Naive thymus-derived CD8-positive, alpha-beta T cell (primary cell): ENCODE data around the gene PKP3. TPM values are rescaled to one million over a fixed set of nuclear protein-coding genes. Genes with fewer than 3 reads are reported as not detected.

ENCODE experiments used
- polyA plus RNA-seq, 3 donors: library from polyadenylated mRNA; unstranded; fragments of 300-500 nt; fragmentation: Illumina TruSeq; gene quantifications; one replicate each; pipeline ENCODE4 v1.2.3, GENCODE V29; 2021
- total RNA-seq, 8 experiments: library from RNA in 2 of 8; stranded (reverse) in 2 of 8; gene quantifications; one replicate each; pipeline ENCODE4 v1.2.3 and lab custom pipeline; 2021 to 2026

Gene PKP3
- total and polyA plus RNA-seq, 5 experiments from 2014 or later, result 0.15 to 0.47 (median 0.23) TPM; not detected in 1

Other genes with a start within 250 kb of the PKP3 start
- not detected for gene SCGB1C1, start 201.1 kb upstream of the PKP3 start, total RNA-seq
- not detected for gene SCGB1C1, start 201.1 kb upstream of the PKP3 start, polyA plus RNA-seq
- 100 to 1,000 TPM; 110 to 122 TPM for gene BET1L, start 186.8 kb upstream of the PKP3 start, total RNA-seq
- gene BET1L, start 186.8 kb upstream of the PKP3 start, polyA plus RNA-seq, result 10 to 100 TPM; 24.0 to 75.2 (median 59.2) TPM
- gene RIC8A, start 186.5 kb upstream of the PKP3 start, total RNA-seq, result 10 to 100 TPM; 92.7 to 93.4 TPM
- 10 to 100 TPM; 68.6 to 93.1 (median 76.7) TPM for gene RIC8A, start 186.5 kb upstream of the PKP3 start, polyA plus RNA-seq
- 10 to 100 TPM; 33.6 to 33.7 TPM for gene SIRT3, start 157.9 kb upstream of the PKP3 start, total RNA-seq
- gene SIRT3, start 157.9 kb upstream of the PKP3 start, polyA plus RNA-seq, result 10 to 100 TPM in 2 of 3 donors, 1 to 10 TPM in 1; 6.5 to 14.6 (median 10.9) TPM
- gene PSMD13, start 157.2 kb upstream of the PKP3 start, total RNA-seq, result 10 to 100 TPM; 94.4 to 99.0 TPM
- 100 to 1,000 TPM; 196 to 223 (median 208) TPM for gene PSMD13, start 157.2 kb upstream of the PKP3 start, polyA plus RNA-seq
- gene NLRP6, start 115.8 kb upstream of the PKP3 start, total RNA-seq, result 10 to 100 TPM; 28.6 to 32.0 TPM
- gene NLRP6, start 115.8 kb upstream of the PKP3 start, polyA plus RNA-seq, result 10 to 100 TPM in 2 of 3 donors, 1 to 10 TPM in 1; 9.1 to 25.9 (median 19.1) TPM
- 100 to 1,000 TPM; 662 to 707 TPM for gene PGGHG, start 105.1 kb upstream of the PKP3 start, total RNA-seq
- gene PGGHG, start 105.1 kb upstream of the PKP3 start, polyA plus RNA-seq, result 10 to 100 TPM in 2 of 3 donors, 1 to 10 TPM in 1; 8.1 to 14.9 (median 11.2) TPM
- not detected for gene IFITM5, start 94.7 kb upstream of the PKP3 start, total RNA-seq
- not detected for gene IFITM5, start 94.7 kb upstream of the PKP3 start, polyA plus RNA-seq
- 100 to 1,000 TPM; 115 to 122 TPM for gene IFITM2, start 86.4 kb upstream of the PKP3 start, total RNA-seq
- gene IFITM2, start 86.4 kb upstream of the PKP3 start, polyA plus RNA-seq, result 1,000 to 10,000 TPM; 2,345 to 2,732 (median 2,362) TPM
- gene IFITM1, start 80.2 kb upstream of the PKP3 start, total RNA-seq, result 10 to 100 TPM; 90.0 to 91.0 TPM
- 1,000 to 10,000 TPM; 1,833 to 2,198 (median 2,135) TPM for gene IFITM1, start 80.2 kb upstream of the PKP3 start, polyA plus RNA-seq
- 10 to 100 TPM; 11.3 to 11.9 TPM for gene IFITM3, start 73.3 kb upstream of the PKP3 start, total RNA-seq
- 100 to 1,000 TPM in 2 of 3 donors, 10 to 100 TPM in 1; 45.1 to 202 (median 196) TPM for gene IFITM3, start 73.3 kb upstream of the PKP3 start, polyA plus RNA-seq
- under 1 TPM; 0.16 to 0.39 TPM for gene B4GALNT4, start 24.7 kb upstream of the PKP3 start, total RNA-seq
- gene B4GALNT4, start 24.7 kb upstream of the PKP3 start, polyA plus RNA-seq, result 1 to 10 TPM in 1 of 3 donors, not detected in 2; 1.3 TPM
- 100 to 1,000 TPM; 332 to 337 TPM for gene SIGIRR, start 20.8 kb downstream of the PKP3 start, total RNA-seq
- 100 to 1,000 TPM; 195 to 233 (median 206) TPM for gene SIGIRR, start 20.8 kb downstream of the PKP3 start, polyA plus RNA-seq
- 10 to 100 TPM; 70.1 to 78.6 TPM for gene ANO9, start 47.8 kb downstream of the PKP3 start, total RNA-seq
- gene ANO9, start 47.8 kb downstream of the PKP3 start, polyA plus RNA-seq, result 1 to 10 TPM; 4.8 to 8.6 (median 7.3) TPM
- 10 to 100 TPM; 25.9 to 30.2 TPM for gene PTDSS2, start 56.1 kb downstream of the PKP3 start, total RNA-seq
- 10 to 100 TPM in 2 of 3 donors, 1 to 10 TPM in 1; 9.0 to 13.0 (median 11.6) TPM for gene PTDSS2, start 56.1 kb downstream of the PKP3 start, polyA plus RNA-seq
- 100 to 1,000 TPM; 102 to 107 TPM for gene RNH1, start 113.0 kb downstream of the PKP3 start, total RNA-seq
- 100 to 1,000 TPM; 152 to 198 (median 170) TPM for gene RNH1, start 113.0 kb downstream of the PKP3 start, polyA plus RNA-seq
- 10 to 100 TPM; 36.2 to 40.7 TPM for gene HRAS, start 141.4 kb downstream of the PKP3 start, total RNA-seq
- gene HRAS, start 141.4 kb downstream of the PKP3 start, polyA plus RNA-seq, result 10 to 100 TPM in 2 of 3 donors, 1 to 10 TPM in 1; 8.6 to 26.7 (median 15.3) TPM
- 1 to 10 TPM; 4.4 to 5.2 TPM for gene LRRC56, start 143.3 kb downstream of the PKP3 start, total RNA-seq
- gene LRRC56, start 143.3 kb downstream of the PKP3 start, polyA plus RNA-seq, result 1 to 10 TPM in 1 of 3 donors, under 1 TPM in 2; 0.32 to 1.1 (median 0.44) TPM
- 1 to 10 TPM; 6.5 to 7.2 TPM for gene LMNTD2, start 166.5 kb downstream of the PKP3 start, total RNA-seq
- 1 to 10 TPM in 1 of 3 donors, under 1 TPM in 2; 0.96 to 1.9 (median 0.99) TPM for gene LMNTD2, start 166.5 kb downstream of the PKP3 start, polyA plus RNA-seq
- 10 to 100 TPM; 33.7 to 37.6 TPM for gene RASSF7, start 166.8 kb downstream of the PKP3 start, total RNA-seq
- 10 to 100 TPM; 22.5 to 32.3 (median 24.2) TPM for gene RASSF7, start 166.8 kb downstream of the PKP3 start, polyA plus RNA-seq
- 10 to 100 TPM; 48.9 to 54.7 TPM for gene PHRF1, start 182.3 kb downstream of the PKP3 start, total RNA-seq
- 10 to 100 TPM in 1 of 3 donors, 1 to 10 TPM in 2; 3.5 to 19.8 (median 6.7) TPM for gene PHRF1, start 182.3 kb downstream of the PKP3 start, polyA plus RNA-seq
- 10 to 100 TPM; 55.0 to 55.2 TPM for gene IRF7, start 221.7 kb downstream of the PKP3 start, total RNA-seq
- gene IRF7, start 221.7 kb downstream of the PKP3 start, polyA plus RNA-seq, result 10 to 100 TPM; 19.8 to 38.6 (median 25.3) TPM
- not detected for gene CDHR5, start 230.7 kb downstream of the PKP3 start, total RNA-seq
- gene CDHR5, start 230.7 kb downstream of the PKP3 start, polyA plus RNA-seq, result not detected
- gene SCT, start 233.0 kb downstream of the PKP3 start, total RNA-seq, result not detected
- not detected for gene SCT, start 233.0 kb downstream of the PKP3 start, polyA plus RNA-seq
- 1 to 10 TPM; 1.2 to 1.4 TPM for gene DRD4, start 243.1 kb downstream of the PKP3 start, total RNA-seq
- gene DRD4, start 243.1 kb downstream of the PKP3 start, polyA plus RNA-seq, result not detected